HepG2 (cell line): ENCODE measurements around the gene BLVRB.
"Not testable (repeated sequence)": the region's sequence is repeated elsewhere in the genome, so short reads cannot be mapped to it uniquely, and the experiment has no call there.

Experiments used
- EZH2 ChIP-seq: conservative IDR thresholded peaks from 2 replicates; pipeline ENCODE4 v1.6.1; 2012; ENCODE audit warnings: mild to moderate bottlenecking, low read depth, low read length, moderate library complexity
- ZFP90 ChIP-seq: sonication (generic); formaldehyde crosslinking; IDR thresholded peaks from 2 replicates; pipeline ENCODE4 v1.8.0; 2022; ENCODE audit warnings: missing genetic modification reagents, mild to moderate bottlenecking, inconsistent platforms, borderline replicate concordance
- TF ChIP-seq, protein P1 (sequence below), 2 experiments: sonication (generic) in 1 of 2; formaldehyde crosslinking in 1 of 2; IDR thresholded peaks; 2 replicates each; pipeline versions ENCODE4 v1.6.1 to v1.9.0; 2014 to 2022; ENCODE audit warnings: antibody characterized with exemption in 1 of 2, borderline replicate concordance in 1 of 2, inconsistent platforms in 1 of 2, low read depth in 1 of 2, missing genetic modification reagents in 1 of 2
- TF ChIP-seq, protein P2 (sequence below): sonication (generic); formaldehyde crosslinking; IDR thresholded peaks from 2 replicates; pipeline ENCODE4 v1.4.0; 2020; ENCODE audit warnings: mild to moderate bottlenecking, missing genetic modification reagents

DNA sequence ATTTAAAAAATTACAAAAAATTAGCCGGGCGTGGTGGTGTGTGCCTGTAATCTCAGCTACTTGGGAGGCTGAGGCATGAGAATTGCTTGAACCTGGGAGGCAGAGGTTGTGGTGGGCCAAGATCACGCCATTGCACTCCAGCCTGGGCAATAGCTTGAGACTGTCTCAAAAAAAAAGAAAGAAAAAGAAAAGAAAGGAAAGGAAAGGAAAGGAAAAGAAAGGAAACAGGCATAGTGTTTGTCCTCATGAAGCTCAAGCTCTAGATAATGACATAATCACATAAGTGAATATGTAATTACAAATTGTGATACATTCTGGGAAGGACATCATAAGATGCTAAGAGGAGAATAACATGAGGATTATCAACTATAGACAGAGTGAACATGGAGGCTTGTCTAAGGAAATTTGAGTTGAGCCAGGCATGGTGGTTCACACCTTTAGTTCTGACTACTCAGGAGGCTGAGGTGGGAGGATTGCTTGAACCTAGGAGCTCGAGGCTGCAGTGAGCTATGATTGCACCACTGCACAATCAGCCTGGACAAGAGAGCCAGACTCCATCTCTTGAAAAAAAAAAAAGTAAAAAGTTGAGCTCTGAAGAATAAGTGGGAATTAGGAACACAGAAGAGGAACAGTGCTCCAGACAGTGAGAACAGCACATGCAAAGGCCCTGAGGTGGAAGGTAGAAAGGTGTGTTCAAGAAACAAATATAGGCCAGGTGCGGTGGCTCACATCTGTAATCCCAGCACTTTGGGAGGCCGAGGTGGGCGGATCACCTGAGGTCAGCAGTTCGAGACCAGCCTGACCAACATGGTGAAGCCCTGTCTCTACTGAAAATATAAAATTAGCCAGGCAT is 35.4 kb upstream of the BLVRB start:
- TF ChIP-seq EZH2; ZFP90 (CRISPR knock-in tag): not testable (repeated sequence)
- TF ChIP-seq, protein P1, sequence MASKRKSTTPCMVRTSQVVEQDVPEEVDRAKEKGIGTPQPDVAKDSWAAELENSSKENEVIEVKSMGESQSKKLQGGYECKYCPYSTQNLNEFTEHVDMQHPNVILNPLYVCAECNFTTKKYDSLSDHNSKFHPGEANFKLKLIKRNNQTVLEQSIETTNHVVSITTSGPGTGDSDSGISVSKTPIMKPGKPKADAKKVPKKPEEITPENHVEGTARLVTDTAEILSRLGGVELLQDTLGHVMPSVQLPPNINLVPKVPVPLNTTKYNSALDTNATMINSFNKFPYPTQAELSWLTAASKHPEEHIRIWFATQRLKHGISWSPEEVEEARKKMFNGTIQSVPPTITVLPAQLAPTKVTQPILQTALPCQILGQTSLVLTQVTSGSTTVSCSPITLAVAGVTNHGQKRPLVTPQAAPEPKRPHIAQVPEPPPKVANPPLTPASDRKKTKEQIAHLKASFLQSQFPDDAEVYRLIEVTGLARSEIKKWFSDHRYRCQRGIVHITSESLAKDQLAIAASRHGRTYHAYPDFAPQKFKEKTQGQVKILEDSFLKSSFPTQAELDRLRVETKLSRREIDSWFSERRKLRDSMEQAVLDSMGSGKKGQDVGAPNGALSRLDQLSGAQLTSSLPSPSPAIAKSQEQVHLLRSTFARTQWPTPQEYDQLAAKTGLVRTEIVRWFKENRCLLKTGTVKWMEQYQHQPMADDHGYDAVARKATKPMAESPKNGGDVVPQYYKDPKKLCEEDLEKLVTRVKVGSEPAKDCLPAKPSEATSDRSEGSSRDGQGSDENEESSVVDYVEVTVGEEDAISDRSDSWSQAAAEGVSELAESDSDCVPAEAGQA (IDR thresholded peaks at IDR 0.05; ENCODE audit: low read depth) = not testable (repeated sequence)
- TF ChIP-seq, protein P1 (CRISPR knock-in tag; IDR thresholded peaks at IDR 0.05; ENCODE audit: borderline replicate concordance) = not testable (repeated sequence)
- TF ChIP-seq, protein P2, sequence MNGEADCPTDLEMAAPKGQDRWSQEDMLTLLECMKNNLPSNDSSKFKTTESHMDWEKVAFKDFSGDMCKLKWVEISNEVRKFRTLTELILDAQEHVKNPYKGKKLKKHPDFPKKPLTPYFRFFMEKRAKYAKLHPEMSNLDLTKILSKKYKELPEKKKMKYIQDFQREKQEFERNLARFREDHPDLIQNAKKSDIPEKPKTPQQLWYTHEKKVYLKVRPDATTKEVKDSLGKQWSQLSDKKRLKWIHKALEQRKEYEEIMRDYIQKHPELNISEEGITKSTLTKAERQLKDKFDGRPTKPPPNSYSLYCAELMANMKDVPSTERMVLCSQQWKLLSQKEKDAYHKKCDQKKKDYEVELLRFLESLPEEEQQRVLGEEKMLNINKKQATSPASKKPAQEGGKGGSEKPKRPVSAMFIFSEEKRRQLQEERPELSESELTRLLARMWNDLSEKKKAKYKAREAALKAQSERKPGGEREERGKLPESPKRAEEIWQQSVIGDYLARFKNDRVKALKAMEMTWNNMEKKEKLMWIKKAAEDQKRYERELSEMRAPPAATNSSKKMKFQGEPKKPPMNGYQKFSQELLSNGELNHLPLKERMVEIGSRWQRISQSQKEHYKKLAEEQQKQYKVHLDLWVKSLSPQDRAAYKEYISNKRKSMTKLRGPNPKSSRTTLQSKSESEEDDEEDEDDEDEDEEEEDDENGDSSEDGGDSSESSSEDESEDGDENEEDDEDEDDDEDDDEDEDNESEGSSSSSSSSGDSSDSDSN (CRISPR knock-in tag) = not testable (repeated sequence)
